Vagina (tissue), 2 donors: ENCODE results near the gene FMOD. TPM values are rescaled to one million over a fixed set of nuclear protein-coding genes. Genes with fewer than 3 reads are reported as not detected.

ENCODE experiments used
- DNase-seq, 2 donors: peaks; one replicate each; pipeline ENCODE4 v3.0.0-alpha.2; 2017; ENCODE audit errors: extremely low spot score in 2 of 2
- H3K27ac ChIP-seq: fragments of 200-600 bp; sonication (generic); one replicate; pipeline ENCODE4 v1.5.1; 2019
- H3K27me3 ChIP-seq: fragments of 200-600 bp; sonication (generic); one replicate; pipeline ENCODE4 v1.5.1; 2019
- H3K36me3 ChIP-seq, 2 donors: fragments of 200-600 bp; sonication (generic); one replicate each; pipeline ENCODE4 v1.5.1; 2017 to 2019
- H3K4me1 ChIP-seq: fragments of 200-600 bp; sonication (generic); one replicate; pipeline ENCODE4 v1.5.1; 2019
- H3K4me3 ChIP-seq, 2 donors: fragments of 200-600 bp; sonication (generic); 1 replicate in 1 of 2; 2 replicates in 1 of 2; pipeline ENCODE4 v1.5.1; 2016 to 2019
- H3K9me3 ChIP-seq: fragments of 200-600 bp; sonication (generic); one replicate; pipeline ENCODE4 v1.5.1; 2019
- CTCF ChIP-seq, 3 experiments: fragments of 450-650 bp in 2 of 3; fragments of 200-600 bp in 1 of 3; sonication (generic) in 1 of 3; IDR thresholded peaks; one replicate each; pipeline ENCODE4 v1.5.1; 2017 to 2019; ENCODE audit warnings: antibody characterized with exemption in 3 of 3, mild to moderate bottlenecking in 2 of 3, moderate library complexity in 2 of 3
- POLR2A ChIP-seq, 2 donors: fragments of 450-650 bp; IDR thresholded peaks; one replicate each; pipeline ENCODE4 v1.6.1; 2017; ENCODE audit warnings: antibody characterized with exemption in 2 of 2, mild to moderate bottlenecking in 2 of 2, moderate library complexity in 2 of 2
- POLR2AphosphoS5 ChIP-seq, 2 donors: sonication (generic); formaldehyde crosslinking; IDR thresholded peaks; one replicate each; pipeline ENCODE4 v1.9.0; 2017; ENCODE audit warnings: antibody characterized with exemption in 2 of 2, mild to moderate bottlenecking in 2 of 2, low read depth in 1 of 2; ENCODE audit not compliant: insufficient read depth in 1 of 2
- intact Hi-C: fragments of 100-400 bp; cut with DNase I; formaldehyde crosslinking; loops from one replicate; pipeline ENCODE4 v1.15.1; 2023
- total RNA-seq: library from RNA; depleted of rRNA; stranded (reverse); fragments of >200 nt; gene quantifications from one replicate; pipeline ENCODE4 v1.2.3, GENCODE V29; 2016

FMOD gene
- total RNA-seq, 1 donor from 2014 or later, result 80.3 TPM

GRCh38 chr1:203367057-203367456 is 16.1 kb upstream of the FMOD start:
- Histone ChIP-seq H3K4me3 (no peak overlapping the region), H3K36me3 (no peaks in the 10 kb centered on the region), H3K9me3 (no peaks in the 10 kb centered on the region), H3K27me3 (no peaks in the 10 kb centered on the region), H3K27ac (no peak overlapping the region), H3K4me1 (peaks cover 20% of the 10 kb centered on the region)
- DNase-seq, result no peak
- TF ChIP-seq CTCF (IDR thresholded peaks at IDR 0.05) (no peak), POLR2AphosphoS5 (IDR thresholded peaks at IDR 0.05; ENCODE audit: insufficient read depth in 1 of 2, low read depth in 1 of 2) (no peak), POLR2A (IDR thresholded peaks at IDR 0.05) (no peak)
- intact Hi-C loops, result loop anchor here (5.0 to 10.0 kb wide), 2 partner anchors 75 to 228 kb away; no protein-coding TSS in a partner anchor

- Histone ChIP-seq H3K9me3 (no peaks in the 10 kb centered on the region), H3K4me1 (peaks cover 21% of the 10 kb centered on the region), H3K27me3 (no peaks in the 10 kb centered on the region), H3K27ac (no peak overlapping the region), H3K4me3 (no peak overlapping the region), H3K36me3 (no peaks in the 10 kb centered on the region)
- no peak for DNase-seq
- intact Hi-C loops, result loop anchor here (5.0 to 10.0 kb wide), 2 partner anchors 76 to 228 kb away; no protein-coding TSS in a partner anchor
- no peak for TF ChIP-seq CTCF (IDR thresholded peaks at IDR 0.05)
- no peak for TF ChIP-seq POLR2A (IDR thresholded peaks at IDR 0.05)
- no peak for TF ChIP-seq POLR2AphosphoS5 (IDR thresholded peaks at IDR 0.05; ENCODE audit: insufficient read depth in 1 of 2, low read depth in 1 of 2)
Observed at GRCh38 chr1:203366476-203366875, 15.6 kb upstream of the FMOD start.

- Histone ChIP-seq H3K9me3 (no peaks in the 10 kb centered on the region), H3K4me3 (no peak overlapping the region), H3K36me3 (no peaks in the 10 kb centered on the region), H3K4me1 (peaks cover 26% of the 10 kb centered on the region), H3K27me3 (no peaks in the 10 kb centered on the region), H3K27ac (no peak overlapping the region)
- no peak for TF ChIP-seq POLR2AphosphoS5 (IDR thresholded peaks at IDR 0.05; ENCODE audit: insufficient read depth in 1 of 2, low read depth in 1 of 2)
- no peak for TF ChIP-seq POLR2A (IDR thresholded peaks at IDR 0.05)
- no peak for TF ChIP-seq CTCF (IDR thresholded peaks at IDR 0.05)
- intact Hi-C loops, result loop anchor here (5.0 to 10.0 kb wide), 2 partner anchors 77 to 230 kb away; no protein-coding TSS in a partner anchor
- no peak for DNase-seq
Observed at GRCh38 chr1:203364806-203365205, 13.9 kb upstream of the FMOD start.

- H3K27me3 ChIP-seq, result no peaks in the 10 kb centered on the region
- no peak overlapping the region for H3K4me3 ChIP-seq
- intact Hi-C loops, result loop anchor here (10.0 kb wide), 1 partner anchor 231 kb away; no protein-coding TSS in a partner anchor
- H3K27ac ChIP-seq, result no peak overlapping the region
- peaks cover 27% of the 10 kb centered on the region for H3K4me1 ChIP-seq
- H3K9me3 ChIP-seq, result no peaks in the 10 kb centered on the region
- H3K36me3 ChIP-seq, result no peaks in the 10 kb centered on the region
- no peak for DNase-seq
- TF ChIP-seq POLR2AphosphoS5 (IDR thresholded peaks at IDR 0.05; ENCODE audit: insufficient read depth in 1 of 2, low read depth in 1 of 2), result no peak
- no peak for TF ChIP-seq POLR2A (IDR thresholded peaks at IDR 0.05)
- TF ChIP-seq CTCF (IDR thresholded peaks at IDR 0.05), result no peak
Observed at GRCh38 chr1:203364094-203364801, 13.3 kb upstream of the FMOD start.

- no peak overlapping the region for H3K27ac ChIP-seq
- DNase-seq, result no peak
- intact Hi-C loops, result loop anchor here (10.0 kb wide), 1 partner anchor 232 kb away; no protein-coding TSS in a partner anchor
- H3K4me3 ChIP-seq, result no peak overlapping the region
- no peak for TF ChIP-seq CTCF (IDR thresholded peaks at IDR 0.05)
- no peak for TF ChIP-seq POLR2A (IDR thresholded peaks at IDR 0.05)
- no peak for TF ChIP-seq POLR2AphosphoS5 (IDR thresholded peaks at IDR 0.05; ENCODE audit: insufficient read depth in 1 of 2, low read depth in 1 of 2)
- peaks cover 18% of the 10 kb centered on the region for H3K4me1 ChIP-seq
- no peaks in the 10 kb centered on the region for H3K36me3 ChIP-seq
- H3K9me3 ChIP-seq, result no peaks in the 10 kb centered on the region
- H3K27me3 ChIP-seq, result no peaks in the 10 kb centered on the region
Observed at GRCh38 chr1:203362720-203363025, 11.8 kb upstream of the FMOD start.
